ENCODE measurements around the gene CTBP2.

DNA sequence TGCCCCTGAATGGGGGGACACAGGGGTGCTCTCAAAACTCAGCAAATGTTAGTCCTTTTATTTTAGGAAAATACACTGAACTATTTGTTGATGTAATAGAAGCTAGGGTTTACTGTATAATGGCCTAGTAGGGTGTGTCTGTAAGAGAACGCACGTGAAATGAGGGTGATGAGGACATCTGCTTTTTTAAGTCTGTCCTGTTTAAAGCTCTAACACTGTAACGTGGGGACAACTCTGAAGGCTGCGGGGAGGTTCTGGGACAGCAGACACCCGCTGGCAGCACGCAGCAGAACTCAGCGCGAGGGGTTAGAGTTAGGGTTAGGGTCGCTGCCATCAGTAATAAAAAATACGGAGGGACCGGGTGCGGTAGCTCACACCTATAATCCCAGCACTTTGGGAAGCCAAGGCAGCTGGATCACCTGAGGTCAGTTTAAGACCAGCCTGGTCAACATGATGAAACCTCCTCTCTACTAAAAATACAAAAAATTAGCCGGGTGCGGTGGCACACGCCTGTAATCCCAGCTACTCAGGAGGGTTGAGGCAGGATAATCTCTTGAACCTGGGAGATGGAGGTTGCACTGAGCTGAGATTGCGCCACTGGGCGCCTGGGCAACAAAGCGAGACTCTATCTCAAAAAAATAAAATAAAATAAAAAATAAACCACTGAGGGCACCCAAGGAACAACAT lies 98.0 kb downstream of the CTBP2 start:
- TF ChIP-seq, protein P1, sequence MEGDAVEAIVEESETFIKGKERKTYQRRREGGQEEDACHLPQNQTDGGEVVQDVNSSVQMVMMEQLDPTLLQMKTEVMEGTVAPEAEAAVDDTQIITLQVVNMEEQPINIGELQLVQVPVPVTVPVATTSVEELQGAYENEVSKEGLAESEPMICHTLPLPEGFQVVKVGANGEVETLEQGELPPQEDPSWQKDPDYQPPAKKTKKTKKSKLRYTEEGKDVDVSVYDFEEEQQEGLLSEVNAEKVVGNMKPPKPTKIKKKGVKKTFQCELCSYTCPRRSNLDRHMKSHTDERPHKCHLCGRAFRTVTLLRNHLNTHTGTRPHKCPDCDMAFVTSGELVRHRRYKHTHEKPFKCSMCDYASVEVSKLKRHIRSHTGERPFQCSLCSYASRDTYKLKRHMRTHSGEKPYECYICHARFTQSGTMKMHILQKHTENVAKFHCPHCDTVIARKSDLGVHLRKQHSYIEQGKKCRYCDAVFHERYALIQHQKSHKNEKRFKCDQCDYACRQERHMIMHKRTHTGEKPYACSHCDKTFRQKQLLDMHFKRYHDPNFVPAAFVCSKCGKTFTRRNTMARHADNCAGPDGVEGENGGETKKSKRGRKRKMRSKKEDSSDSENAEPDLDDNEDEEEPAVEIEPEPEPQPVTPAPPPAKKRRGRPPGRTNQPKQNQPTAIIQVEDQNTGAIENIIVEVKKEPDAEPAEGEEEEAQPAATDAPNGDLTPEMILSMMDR (IDR thresholded peaks at IDR 0.05; ENCODE audit: insufficient read depth, low read length, poor library complexity, severe bottlenecking) = no peak
- TF ChIP-seq EZH2phosphoT487 (conservative IDR thresholded peaks at IDR 0.05; ENCODE audit: low read length) = no peak
